ENCODE data around the gene SLC41A3.
"Not testable (repeated sequence)": the region's sequence is repeated elsewhere in the genome, so short reads cannot be mapped to it uniquely, and the experiment has no call there.

Gene SLC41A3

DNA sequence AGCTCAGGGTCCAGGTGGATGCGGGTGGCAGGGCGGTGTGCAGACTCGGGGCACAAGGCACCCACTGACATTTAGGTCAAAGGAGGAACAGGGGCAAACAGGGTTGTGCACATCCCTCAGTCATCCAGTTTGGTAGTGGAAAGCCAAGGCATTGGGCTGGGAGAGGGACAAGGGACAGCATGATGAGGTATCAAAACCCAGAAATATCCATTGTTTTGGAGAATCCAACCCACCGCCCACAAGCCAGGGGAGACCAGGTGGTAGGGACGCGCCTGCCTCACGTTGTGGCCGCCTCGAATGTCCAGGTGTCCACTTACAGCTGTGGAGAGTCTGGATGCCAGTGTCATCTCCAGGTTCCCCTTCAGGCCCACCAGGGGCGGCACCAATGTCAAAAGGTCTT is 33.3 kb downstream of the SLC41A3 start:
- Mint-ChIP-seq H3K9me3 (no peaks in the 10 kb centered on the region), H3K4me1 (peaks cover 14% of the 10 kb centered on the region), H3K36me3 (ENCODE audit: low read depth) (peaks cover 3% of the 10 kb centered on the region), H3K27ac (no peak overlapping the region), H3K4me3 (no peak overlapping the region), H3K27me3 (no peaks in the 10 kb centered on the region)
- DNase-seq (no peak), ATAC-seq (no peak)

DNA sequence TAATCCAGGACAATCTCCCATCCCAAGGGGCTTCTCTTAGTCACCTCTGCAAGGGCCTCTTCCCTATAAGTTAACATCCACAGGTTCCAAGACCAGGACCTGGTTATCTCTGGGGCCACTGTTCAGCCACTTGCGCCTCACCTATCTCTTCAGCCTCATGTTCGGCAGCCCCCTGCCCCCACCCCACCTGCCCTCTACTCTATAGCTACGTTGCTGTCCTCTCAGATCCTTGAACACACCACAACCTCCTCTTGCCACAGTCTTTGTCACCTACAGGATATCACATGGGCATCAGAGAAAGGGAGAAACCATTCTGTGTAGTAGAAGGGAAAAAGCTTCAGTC is 33.9 kb downstream of the SLC41A3 start:
- no peak for ATAC-seq
- no peaks in the 10 kb centered on the region for H3K9me3 Mint-ChIP-seq
- H3K27ac Mint-ChIP-seq, result no peak overlapping the region
- no peak for DNase-seq
- no peaks in the 10 kb centered on the region for H3K27me3 Mint-ChIP-seq
- peaks cover 14% of the 10 kb centered on the region for H3K4me1 Mint-ChIP-seq
- peaks cover 3% of the 10 kb centered on the region for H3K36me3 Mint-ChIP-seq (ENCODE audit: low read depth)
- H3K4me3 Mint-ChIP-seq, result no peak overlapping the region

DNA sequence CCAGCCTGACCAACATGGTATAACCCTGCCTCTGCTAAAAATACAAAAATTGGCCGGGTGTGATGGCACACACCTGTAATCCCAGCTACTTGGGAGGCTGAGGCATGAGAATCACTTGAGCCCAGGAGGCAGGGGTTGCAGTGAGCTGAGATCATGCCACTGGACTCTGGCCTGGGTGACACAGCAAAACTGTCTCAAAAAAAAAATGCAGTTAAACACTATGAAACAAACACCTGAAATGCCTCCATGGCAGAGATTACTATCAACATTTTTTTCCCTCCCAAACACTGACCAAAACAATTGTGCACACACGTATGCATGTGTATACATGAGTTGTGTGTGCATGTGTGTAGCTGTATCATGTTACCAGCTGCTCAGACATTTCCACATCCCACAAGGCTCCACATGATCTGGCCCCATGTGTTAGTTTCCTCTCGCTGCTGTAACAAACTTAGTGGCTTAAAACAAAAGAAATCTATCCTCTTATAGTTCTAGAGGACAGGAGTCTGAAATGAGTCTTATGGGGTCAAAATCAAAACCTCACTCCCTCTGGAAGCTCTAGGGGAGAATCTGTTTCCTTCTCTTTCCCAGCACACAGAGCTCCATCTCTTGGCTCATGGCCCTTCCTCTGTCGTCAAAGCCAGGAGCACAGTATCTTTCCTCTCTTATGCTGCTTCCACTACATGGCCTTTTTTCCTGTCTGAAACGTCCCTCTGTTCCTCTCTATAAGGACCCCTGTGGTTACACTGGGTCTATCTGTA is 34.5 kb downstream of the SLC41A3 start:
- no peaks in the 10 kb centered on the region for H3K9me3 Mint-ChIP-seq
- no peak overlapping the region for H3K27ac Mint-ChIP-seq
- ATAC-seq (no peak), DNase-seq (no peak)
- peaks cover 14% of the 10 kb centered on the region for H3K4me1 Mint-ChIP-seq
- H3K4me3 Mint-ChIP-seq, result no peak overlapping the region
- H3K27me3 Mint-ChIP-seq, result no peaks in the 10 kb centered on the region
- peaks cover 3% of the 10 kb centered on the region for H3K36me3 Mint-ChIP-seq (ENCODE audit: low read depth)

DNA sequence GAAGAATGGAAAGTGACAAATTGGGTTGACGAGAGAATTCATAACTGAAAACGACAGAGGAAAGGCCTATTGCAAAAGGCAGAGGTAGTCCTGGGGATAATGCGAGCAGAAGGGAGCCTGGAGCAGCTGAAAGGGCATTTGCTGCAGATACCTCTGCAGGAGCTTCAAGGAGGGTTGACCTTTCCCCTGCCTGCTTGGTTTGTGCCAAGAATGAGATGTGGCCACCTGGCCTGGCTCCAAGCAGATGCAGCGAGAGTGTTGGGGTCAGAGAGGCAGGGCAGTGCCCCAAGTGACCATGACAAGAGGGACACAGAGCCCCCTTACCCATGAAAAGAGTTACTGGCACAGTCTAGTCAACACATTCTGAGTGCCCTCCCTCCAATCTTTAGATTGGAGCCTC is 43.5 kb downstream of the SLC41A3 start:
- Mint-ChIP-seq H3K4me3 (no peak overlapping the region), H3K27ac (no peak overlapping the region), H3K4me1 (no peaks in the 10 kb centered on the region), H3K27me3 (no peaks in the 10 kb centered on the region), H3K36me3 (ENCODE audit: low read depth) (peaks cover 42% of the 10 kb centered on the region), H3K9me3 (peaks cover 18% of the 10 kb centered on the region)
- ATAC-seq, result no peak
- DNase-seq, result no peak

DNA sequence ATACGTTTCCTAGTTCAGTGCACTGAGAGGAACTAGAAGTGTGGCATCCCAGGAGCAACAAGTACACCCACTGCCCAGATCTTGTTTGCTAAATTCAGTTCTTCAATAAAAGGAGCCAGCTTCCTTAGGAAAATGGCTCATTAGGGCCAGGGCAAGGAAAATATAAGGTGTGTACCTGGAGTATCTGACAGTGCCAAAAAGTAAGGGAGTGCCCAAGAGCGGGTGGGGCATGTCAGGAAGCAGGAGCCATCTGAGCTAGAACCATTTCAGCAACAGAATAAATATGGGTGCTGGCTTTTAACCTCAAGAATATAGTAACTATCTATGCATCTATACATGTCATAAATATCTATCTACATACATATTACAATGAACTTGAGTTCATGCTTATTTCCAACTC is 44.1 kb downstream of the SLC41A3 start:
- H3K27ac Mint-ChIP-seq, result no peak overlapping the region
- H3K4me3 Mint-ChIP-seq, result no peak overlapping the region
- H3K4me1 Mint-ChIP-seq, result no peaks in the 10 kb centered on the region
- H3K36me3 Mint-ChIP-seq (ENCODE audit: low read depth), result peaks cover 44% of the 10 kb centered on the region
- no peak for DNase-seq
- H3K9me3 Mint-ChIP-seq, result peaks cover 18% of the 10 kb centered on the region
- H3K27me3 Mint-ChIP-seq, result no peaks in the 10 kb centered on the region
- ATAC-seq, result no peak

DNA sequence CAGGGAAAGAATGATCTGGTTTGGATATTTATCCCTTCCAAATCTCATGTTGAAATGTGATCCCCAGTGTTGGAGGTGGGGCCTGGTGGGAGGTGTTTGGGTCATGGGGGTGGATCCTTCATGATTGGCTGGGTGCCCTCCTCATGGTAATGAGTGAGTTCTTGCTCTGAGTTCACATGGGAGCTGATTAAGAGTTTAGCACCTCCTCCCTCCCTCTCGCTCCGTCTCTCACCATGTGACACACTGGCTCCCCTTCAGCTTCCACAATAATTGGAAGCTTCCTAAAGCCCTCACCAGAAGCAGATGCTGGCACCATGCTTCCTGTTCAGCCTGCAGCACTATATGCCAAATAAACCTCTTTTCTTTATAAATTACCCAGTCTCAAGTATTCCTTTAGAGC is 45.1 kb downstream of the SLC41A3 start:
- H3K27ac Mint-ChIP-seq, H3K27me3 Mint-ChIP-seq, ATAC-seq, H3K4me3 Mint-ChIP-seq, DNase-seq, H3K4me1 Mint-ChIP-seq: not testable (repeated sequence)
- Mint-ChIP-seq H3K9me3 (peaks cover 18% of the 10 kb centered on the region), H3K36me3 (ENCODE audit: low read depth) (peaks cover 40% of the 10 kb centered on the region)

DNA sequence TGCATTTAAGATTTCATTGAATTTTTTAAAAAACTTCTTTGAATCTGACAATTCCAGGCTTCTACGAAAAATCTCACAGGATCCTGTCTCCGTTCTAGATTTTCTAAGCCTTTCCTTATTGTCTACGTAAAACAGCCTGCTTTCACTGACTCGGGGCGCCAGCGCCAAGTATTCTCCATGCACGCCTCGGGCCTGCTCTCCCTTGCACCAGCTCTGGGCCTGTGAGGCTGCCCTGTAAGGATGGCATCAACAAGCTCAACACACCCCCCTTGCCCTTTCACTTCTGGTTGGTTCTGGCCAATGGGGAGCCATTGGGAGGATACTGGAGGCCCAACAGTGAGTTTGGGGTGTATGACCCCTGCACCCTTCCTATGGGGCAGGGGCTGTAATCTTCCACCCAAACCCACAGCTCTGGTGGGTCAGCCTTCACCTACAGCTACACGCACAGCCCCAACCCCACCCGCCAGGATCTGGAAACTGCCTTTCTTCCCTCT is 47.8 kb downstream of the SLC41A3 start:
- H3K9me3 Mint-ChIP-seq, result peaks cover under 1% of the 10 kb centered on the region
- H3K27ac Mint-ChIP-seq, result no peak overlapping the region

DNA sequence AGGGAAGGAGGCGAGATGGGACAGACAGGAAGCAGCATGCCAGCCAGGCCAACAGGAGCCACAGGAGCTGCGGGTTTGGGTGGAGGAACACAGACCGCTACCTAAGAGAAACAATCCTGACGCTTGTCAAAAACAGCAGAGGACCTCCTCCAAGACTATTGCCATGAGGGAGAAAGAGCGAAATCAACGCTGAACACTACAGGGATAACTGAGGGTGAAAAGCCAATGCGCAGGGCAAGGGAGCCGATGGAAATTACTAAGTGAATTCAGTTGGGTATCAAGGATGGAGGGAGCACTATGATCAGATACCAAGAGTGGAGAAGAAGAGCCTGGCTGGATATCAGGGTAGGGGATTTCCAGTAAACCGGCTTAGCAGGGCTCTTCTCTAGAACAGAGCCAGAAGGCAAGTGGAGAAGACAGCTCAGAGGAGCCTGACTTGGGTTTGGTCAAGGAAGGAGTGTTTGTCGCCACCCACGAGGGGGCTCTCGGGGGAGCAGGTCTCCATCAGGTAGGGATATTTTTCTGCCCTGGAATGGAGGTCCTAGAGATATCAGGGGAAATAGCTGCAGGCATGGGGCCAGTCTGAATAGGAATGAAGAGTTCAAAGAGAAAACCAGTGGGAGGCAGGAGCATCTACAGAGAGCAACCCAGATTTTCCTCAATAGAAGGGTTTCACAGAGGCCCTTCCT is 48.4 kb downstream of the SLC41A3 start:
- Mint-ChIP-seq H3K4me3 (no peak overlapping the region), H3K27me3 (no peaks in the 10 kb centered on the region), H3K4me1 (no peaks in the 10 kb centered on the region), H3K27ac (no peak overlapping the region), H3K9me3 (peaks cover under 1% of the 10 kb centered on the region), H3K36me3 (ENCODE audit: low read depth) (peaks cover 25% of the 10 kb centered on the region)
- no peak for DNase-seq
- no peak for ATAC-seq

More for the DNA sequence above, 47.8 kb downstream of the SLC41A3 start:
- Mint-ChIP-seq H3K27me3 (no peaks in the 10 kb centered on the region), H3K4me1 (no peaks in the 10 kb centered on the region), H3K4me3 (no peak overlapping the region), H3K36me3 (ENCODE audit: low read depth) (peaks cover 29% of the 10 kb centered on the region)
- DNase-seq (no peak), ATAC-seq (no peak)

DNA sequence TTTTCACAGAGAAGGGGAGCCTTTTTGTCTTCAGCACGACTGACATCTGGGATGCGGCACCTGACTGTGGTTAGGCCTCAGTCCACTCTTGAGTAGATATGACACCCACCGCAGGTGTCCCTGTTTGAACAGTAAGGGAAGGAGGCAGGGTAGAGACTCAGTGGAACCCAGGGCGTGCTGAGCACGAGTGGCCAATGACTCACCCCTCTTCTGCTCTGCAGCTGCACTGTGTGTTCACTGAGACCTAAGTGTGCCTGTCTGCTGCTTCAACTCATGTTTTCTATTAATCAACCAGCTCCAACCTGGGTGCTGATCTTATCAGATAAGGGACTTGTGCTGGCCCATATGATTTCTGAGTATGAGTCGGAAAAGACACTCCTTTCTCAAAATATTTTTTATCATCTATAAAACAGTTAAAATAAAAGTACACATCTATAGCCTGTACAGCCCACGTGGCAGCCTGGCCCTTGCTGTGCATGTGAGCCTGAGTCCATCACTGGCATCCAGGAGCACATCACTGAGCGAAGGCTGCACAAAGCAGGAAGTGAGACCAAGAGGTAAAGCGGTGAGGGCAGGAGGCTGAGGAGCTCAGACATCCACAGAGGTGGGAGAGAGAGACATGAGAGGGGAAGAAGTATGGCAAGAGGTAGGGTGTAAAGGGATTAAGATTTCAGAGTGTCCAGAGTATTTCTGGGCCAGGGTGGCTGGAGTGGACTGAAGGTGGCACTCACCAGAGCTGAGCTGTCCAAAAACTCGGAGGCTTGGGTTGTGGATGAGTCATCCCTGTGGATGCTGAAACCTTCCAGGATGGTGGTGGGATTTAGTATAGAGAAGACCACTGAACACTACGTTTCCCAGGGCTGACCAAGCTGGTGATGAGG is 49.2 kb downstream of the SLC41A3 start:
- peak; percentile 52 for ATAC-seq
- H3K27me3 Mint-ChIP-seq, result no peaks in the 10 kb centered on the region
- no peak overlapping the region for H3K27ac Mint-ChIP-seq
- no peaks in the 10 kb centered on the region for H3K4me1 Mint-ChIP-seq
- DNase-seq, result no peak
- peaks cover 4% of the 10 kb centered on the region for H3K9me3 Mint-ChIP-seq
- H3K36me3 Mint-ChIP-seq (ENCODE audit: low read depth), result peaks cover 24% of the 10 kb centered on the region
- no peak overlapping the region for H3K4me3 Mint-ChIP-seq

DNA sequence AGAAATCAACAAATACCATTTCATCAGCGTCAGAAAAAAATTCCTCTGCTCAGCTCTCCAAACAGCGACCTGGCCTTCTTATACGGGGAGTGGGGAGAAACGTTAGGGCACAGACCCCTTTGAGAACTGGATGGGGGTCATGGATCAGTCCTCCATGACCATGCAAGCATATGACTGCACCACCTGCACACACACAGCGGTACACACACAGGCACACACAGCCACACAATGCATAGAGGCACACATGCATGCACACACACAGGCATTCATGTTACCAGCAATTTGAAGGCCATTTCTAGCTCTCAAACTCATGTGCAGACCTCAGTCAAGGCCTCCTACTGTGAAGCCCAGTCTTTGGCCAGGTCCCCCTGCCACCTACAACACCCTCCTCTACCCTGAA is 50.2 kb downstream of the SLC41A3 start:
- no peaks in the 10 kb centered on the region for H3K4me1 Mint-ChIP-seq
- peaks cover 4% of the 10 kb centered on the region for H3K9me3 Mint-ChIP-seq
- no peak for ATAC-seq
- H3K36me3 Mint-ChIP-seq (ENCODE audit: low read depth), result peaks cover 32% of the 10 kb centered on the region
- no peaks in the 10 kb centered on the region for H3K27me3 Mint-ChIP-seq
- no peak overlapping the region for H3K27ac Mint-ChIP-seq
- no peak overlapping the region for H3K4me3 Mint-ChIP-seq
- DNase-seq, result no peak

DNA sequence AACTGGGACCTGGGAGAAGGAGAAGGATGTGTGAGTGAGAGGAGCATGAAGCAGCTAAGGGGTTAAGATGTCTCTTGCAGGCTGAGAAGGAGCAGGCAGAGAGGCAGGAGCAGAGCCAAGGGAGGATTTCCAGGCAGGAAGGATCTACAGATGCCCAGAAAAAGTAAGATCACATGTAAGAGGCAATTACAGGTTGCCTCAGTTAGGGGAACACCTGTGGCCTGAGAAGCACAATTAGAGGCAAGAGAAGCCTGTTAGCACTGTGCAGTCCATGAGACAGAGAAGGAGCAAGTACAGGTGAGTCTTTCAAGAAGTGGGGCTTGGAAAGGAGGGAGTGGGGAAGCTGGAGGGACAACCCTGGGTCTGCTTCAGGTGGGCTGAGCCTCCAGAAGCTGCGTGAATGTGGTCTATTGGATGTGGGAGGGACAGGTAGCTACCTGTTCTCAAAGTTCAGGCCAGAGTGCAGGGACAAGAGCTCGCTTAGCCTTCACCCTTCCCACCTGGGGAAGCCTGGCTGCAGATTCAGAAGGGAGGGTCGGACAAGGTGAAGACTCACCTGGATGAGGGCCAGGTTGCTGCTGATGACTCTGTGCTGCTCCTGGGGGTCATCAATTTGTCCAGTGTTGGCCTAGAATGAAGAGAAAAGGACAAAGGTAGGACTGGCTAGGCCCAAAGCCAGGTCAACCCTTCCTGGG is 50.7 kb downstream of the SLC41A3 start:
- no peak overlapping the region for H3K27ac Mint-ChIP-seq
- no peak overlapping the region for H3K4me3 Mint-ChIP-seq
- no peaks in the 10 kb centered on the region for H3K4me1 Mint-ChIP-seq
- DNase-seq, result no peak
- H3K27me3 Mint-ChIP-seq, result no peaks in the 10 kb centered on the region
- H3K9me3 Mint-ChIP-seq, result peaks cover 4% of the 10 kb centered on the region
- no peak for ATAC-seq
- H3K36me3 Mint-ChIP-seq (ENCODE audit: low read depth), result peaks cover 34% of the 10 kb centered on the region

DNA sequence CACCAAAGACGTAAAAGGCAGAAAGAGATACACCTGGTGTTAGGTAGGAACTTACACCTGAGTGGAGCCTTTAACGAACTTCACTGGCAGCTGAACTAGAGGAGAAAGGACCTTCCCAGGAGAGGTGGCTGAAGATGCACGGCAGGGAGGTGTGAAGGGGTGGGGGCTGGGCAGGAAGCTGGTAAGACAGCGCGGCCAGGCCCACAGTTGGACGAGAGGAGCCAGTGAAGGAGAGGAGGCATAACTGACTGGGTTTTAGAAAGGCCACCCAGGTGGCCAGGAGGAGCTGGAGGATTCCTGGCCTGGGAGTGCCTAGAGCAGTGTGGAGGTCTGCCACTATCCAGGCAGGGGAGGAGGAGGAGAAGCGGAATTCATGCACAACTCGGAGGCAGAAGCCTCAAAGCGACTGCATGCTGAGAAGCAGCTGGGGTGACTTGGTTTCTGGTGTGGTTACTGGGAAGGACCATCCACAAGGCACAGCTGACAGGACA is 51.9 kb downstream of the SLC41A3 start:
- no peak for ATAC-seq
- no peak overlapping the region for H3K4me3 Mint-ChIP-seq
- no peak overlapping the region for H3K27ac Mint-ChIP-seq
- peaks cover 12% of the 10 kb centered on the region for H3K9me3 Mint-ChIP-seq
- peaks cover 2% of the 10 kb centered on the region for H3K4me1 Mint-ChIP-seq
- no peak for DNase-seq
- no peaks in the 10 kb centered on the region for H3K27me3 Mint-ChIP-seq
- peaks cover 37% of the 10 kb centered on the region for H3K36me3 Mint-ChIP-seq (ENCODE audit: low read depth)

DNA sequence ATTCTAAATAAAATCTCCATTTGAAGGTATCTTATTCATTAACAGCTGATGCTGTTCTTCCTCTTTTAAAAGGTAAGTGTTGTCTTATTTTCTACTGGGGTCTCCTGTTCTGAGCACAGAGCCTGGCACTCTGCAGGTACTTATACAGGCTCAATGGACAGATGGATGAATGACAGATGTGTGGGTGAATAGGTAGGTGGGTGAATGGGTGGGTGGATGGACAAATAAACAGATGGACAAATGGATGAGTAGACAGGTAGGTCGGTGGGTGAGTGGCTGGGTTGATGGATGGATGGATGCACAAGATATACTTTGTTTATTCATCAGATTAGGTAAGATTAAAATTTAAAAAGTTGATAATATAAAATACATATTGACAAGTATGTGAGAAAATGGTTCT is 53.5 kb downstream of the SLC41A3 start:
- peaks cover 12% of the 10 kb centered on the region for H3K9me3 Mint-ChIP-seq
- H3K27me3 Mint-ChIP-seq, result no peaks in the 10 kb centered on the region
- peaks cover 35% of the 10 kb centered on the region for H3K36me3 Mint-ChIP-seq (ENCODE audit: low read depth)
- no peak for ATAC-seq
- no peak overlapping the region for H3K27ac Mint-ChIP-seq
- no peak for DNase-seq
- no peak overlapping the region for H3K4me3 Mint-ChIP-seq
- H3K4me1 Mint-ChIP-seq, result peaks cover 7% of the 10 kb centered on the region

DNA sequence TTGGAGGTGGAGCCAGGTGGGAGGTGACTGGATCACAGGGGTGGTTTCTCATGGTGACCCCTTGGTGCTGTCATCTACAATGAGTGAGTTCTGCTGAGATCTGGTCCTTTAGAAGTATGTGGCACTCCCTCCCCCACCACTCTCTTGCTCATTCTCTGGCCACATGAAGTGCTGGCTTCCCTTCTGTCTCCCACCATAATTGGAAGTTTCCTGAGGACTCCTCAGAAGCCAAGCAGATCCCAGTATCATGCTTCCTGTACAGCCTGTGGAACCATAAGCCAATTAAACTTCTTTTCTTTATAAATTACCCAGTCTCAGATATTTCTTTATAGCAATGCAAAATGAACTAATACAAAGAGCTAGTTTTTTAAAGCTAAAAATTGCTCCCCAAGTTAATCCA is 54.7 kb downstream of the SLC41A3 start:
- no peak for DNase-seq
- Mint-ChIP-seq H3K4me1 (peaks cover 7% of the 10 kb centered on the region), H3K9me3 (peaks cover 12% of the 10 kb centered on the region), H3K4me3 (no peak overlapping the region), H3K27ac (no peak overlapping the region), H3K36me3 (ENCODE audit: low read depth) (peaks cover 33% of the 10 kb centered on the region), H3K27me3 (no peaks in the 10 kb centered on the region)
- ATAC-seq, result no peak
